HUES6 (cell line): Measurements from ENCODE around the gene CRACR2A.

ENCODE experiments used
- H3K27ac ChIP-seq: 2 replicates; pipeline ENCODE4 v1.7.0; 2013; ENCODE audit warnings: low read depth, mild to moderate bottlenecking, low read length, inconsistent platforms
- H3K27me3 ChIP-seq: 2 replicates; pipeline ENCODE4 v1.6.1; 2013; ENCODE audit warnings: low read length; ENCODE audit not compliant: control insufficient read depth, insufficient read depth
- H3K36me3 ChIP-seq: 2 replicates; pipeline ENCODE4 v1.6.1; 2013; ENCODE audit warnings: low read length; ENCODE audit not compliant: control insufficient read depth, insufficient read depth
- H3K4me1 ChIP-seq: 2 replicates; pipeline ENCODE4 v1.6.1; 2013; ENCODE audit warnings: low read length; ENCODE audit not compliant: control insufficient read depth, insufficient read depth
- H3K4me3 ChIP-seq: 2 replicates; pipeline ENCODE4 v1.5.1; 2013; ENCODE audit warnings: low read depth, low read length
- H3K9ac ChIP-seq: one replicate; pipeline ENCODE4 v1.6.1; 2013; ENCODE audit warnings: mild to moderate bottlenecking, low read length
- H3K9me3 ChIP-seq: 2 replicates; pipeline ENCODE4 v1.6.1; 2013; ENCODE audit warnings: low read depth, low read length; ENCODE audit not compliant: control insufficient read depth, insufficient read depth

CRACR2A gene

DNA sequence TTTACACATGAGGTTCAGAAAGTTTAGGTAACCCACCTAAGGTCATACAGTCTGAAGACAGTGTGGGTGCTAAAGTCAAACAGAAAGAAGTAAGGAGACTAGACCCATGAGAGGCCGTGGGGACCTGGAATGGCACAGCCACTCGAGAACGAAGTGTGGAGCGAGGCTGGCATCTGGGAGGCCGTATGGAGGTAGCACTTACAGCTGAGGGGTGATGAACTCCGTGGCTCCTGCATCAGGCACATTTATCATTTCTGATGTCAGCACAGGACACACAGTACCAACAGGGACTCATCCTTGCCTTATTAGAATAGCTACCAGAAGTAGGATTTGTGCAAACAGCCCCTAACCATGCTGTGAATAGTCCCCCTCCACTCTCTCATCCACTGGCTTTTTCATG lies 30.5 kb downstream of the CRACR2A start:
- Histone ChIP-seq H3K36me3 (no peaks in the 10 kb centered on the region), H3K27ac (no peak overlapping the region), H3K4me3 (no peak overlapping the region), H3K4me1 (peaks cover 9% of the 10 kb centered on the region), H3K9me3 (peaks cover 41% of the 10 kb centered on the region), H3K9ac (no peak overlapping the region), H3K27me3 (no peaks in the 10 kb centered on the region)

DNA sequence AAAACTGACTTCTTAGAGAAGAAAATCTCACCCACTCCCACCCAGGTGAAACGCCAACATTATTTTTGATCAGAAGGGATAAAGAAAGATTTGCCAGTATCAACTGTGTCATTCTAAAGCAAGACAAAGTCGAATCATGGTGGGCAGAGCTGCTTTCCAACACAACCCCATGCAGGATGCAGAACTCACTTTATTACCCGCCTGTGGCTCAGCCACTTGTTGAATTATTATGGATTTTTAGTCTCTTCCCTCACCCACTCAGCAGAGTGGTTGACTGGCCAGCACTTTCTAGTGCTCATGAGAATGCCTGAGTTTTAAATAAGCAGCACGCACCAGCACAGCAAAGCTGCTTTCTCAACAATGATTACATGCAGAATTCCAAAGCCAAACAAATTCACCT lies 32.1 kb downstream of the CRACR2A start:
- Histone ChIP-seq H3K4me3 (no peak overlapping the region), H3K27me3 (no peaks in the 10 kb centered on the region), H3K27ac (no peak overlapping the region), H3K9ac (no peak overlapping the region), H3K4me1 (peaks cover 9% of the 10 kb centered on the region), H3K36me3 (no peaks in the 10 kb centered on the region), H3K9me3 (peaks cover 38% of the 10 kb centered on the region)

DNA sequence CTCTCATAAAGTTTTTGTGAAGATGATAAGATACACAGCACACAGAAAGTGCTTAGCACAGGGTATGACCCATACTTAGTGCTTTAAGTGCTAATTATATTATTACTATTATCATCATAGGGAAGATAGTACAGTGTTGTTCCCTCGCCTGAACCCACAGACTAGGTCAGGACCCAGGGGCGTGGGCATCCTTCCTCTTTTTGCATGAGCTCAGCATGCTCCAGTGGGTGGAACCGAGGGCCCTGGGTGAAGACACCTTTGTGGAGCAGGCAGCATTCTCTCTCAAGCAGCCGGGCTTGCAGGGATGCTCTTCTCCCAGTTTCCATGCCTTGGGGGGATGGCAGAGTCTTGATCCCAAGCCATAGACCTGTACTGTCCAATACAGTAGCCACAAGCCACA lies 34.8 kb downstream of the CRACR2A start:
- Histone ChIP-seq H3K27me3 (no peaks in the 10 kb centered on the region), H3K9ac (no peak overlapping the region), H3K9me3 (peaks cover 19% of the 10 kb centered on the region), H3K27ac (no peak overlapping the region), H3K4me1 (peaks cover 7% of the 10 kb centered on the region), H3K36me3 (no peaks in the 10 kb centered on the region), H3K4me3 (no peak overlapping the region)

DNA sequence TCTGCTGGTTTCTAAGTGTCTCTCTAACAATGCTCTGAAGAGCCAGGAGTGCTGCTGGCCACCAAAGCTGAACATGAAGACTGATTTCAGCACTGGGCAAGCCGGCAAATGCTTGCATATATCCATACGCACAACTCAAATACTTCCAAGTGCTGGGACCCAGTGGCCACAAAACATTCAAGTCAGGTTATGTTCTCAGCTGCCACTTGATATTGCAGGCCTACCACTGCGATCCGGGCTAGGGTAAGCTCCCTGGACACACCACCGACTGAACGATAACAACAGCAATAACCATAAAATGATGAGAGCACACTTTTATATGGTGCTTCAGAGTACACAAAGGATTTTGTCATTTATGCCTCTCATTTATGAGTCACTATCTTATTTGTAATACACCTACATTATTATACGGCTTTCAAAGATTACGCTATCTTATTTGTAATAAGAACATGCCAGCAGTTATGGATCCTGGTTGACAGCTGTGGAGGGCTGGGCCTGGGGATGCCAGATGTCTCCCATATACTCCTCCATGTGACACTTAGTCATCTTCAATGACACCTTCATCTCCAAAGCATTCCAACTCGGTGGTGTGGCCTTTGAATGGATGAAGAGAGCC lies 35.5 kb downstream of the CRACR2A start:
- Histone ChIP-seq H3K4me3 (no peak overlapping the region), H3K36me3 (no peaks in the 10 kb centered on the region), H3K9ac (no peak overlapping the region), H3K4me1 (peaks cover 10% of the 10 kb centered on the region), H3K27me3 (no peaks in the 10 kb centered on the region), H3K27ac (no peak overlapping the region), H3K9me3 (peaks cover 12% of the 10 kb centered on the region)

DNA sequence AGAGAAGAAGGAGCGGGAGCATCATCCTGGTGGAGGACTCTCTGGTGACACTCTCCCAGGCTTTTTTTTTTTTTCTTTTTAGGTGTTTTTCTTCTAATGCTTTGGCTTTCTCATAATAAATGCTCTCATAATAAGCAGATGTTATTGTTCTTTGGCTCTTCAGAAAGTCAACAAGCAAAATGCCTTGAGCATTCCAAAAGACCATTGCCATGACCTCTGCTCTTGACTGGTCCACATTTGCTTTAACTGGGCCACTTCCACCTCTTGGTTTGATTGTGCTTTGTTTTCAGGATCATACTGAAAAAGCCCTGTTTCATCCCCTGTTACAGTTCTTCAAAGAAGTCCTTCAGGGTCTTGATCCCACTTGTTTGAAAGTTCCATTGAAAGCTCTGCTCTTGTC lies 36.9 kb downstream of the CRACR2A start:
- no peak overlapping the region for H3K9ac ChIP-seq
- peaks cover 11% of the 10 kb centered on the region for H3K4me1 ChIP-seq
- no peaks in the 10 kb centered on the region for H3K36me3 ChIP-seq
- H3K9me3 ChIP-seq = no peaks in the 10 kb centered on the region
- no peaks in the 10 kb centered on the region for H3K27me3 ChIP-seq
- no peak overlapping the region for H3K4me3 ChIP-seq
- H3K27ac ChIP-seq = no peak overlapping the region

DNA sequence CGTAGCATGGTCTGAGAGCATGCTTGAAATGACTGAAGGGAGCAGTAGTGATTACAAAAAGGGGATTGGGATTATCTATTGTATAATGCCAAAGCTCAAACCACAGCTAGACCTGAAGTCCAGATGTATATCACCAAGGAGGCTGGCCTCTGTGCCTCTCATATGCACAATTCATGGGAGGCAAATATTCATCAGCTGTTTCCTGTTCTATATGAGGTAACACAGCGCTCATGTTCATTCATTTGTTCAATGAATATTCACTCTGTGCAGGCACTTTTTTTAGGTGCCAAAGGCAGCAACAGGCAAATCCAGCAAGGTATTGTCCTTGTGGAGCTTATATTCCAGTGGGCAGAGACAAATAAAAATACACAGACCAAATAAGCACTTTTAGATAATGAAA lies 39.0 kb downstream of the CRACR2A start:
- Histone ChIP-seq H3K9ac (no peak overlapping the region), H3K9me3 (no peaks in the 10 kb centered on the region), H3K4me1 (peaks cover 11% of the 10 kb centered on the region), H3K4me3 (no peak overlapping the region), H3K27me3 (no peaks in the 10 kb centered on the region), H3K27ac (no peak overlapping the region), H3K36me3 (no peaks in the 10 kb centered on the region)

DNA sequence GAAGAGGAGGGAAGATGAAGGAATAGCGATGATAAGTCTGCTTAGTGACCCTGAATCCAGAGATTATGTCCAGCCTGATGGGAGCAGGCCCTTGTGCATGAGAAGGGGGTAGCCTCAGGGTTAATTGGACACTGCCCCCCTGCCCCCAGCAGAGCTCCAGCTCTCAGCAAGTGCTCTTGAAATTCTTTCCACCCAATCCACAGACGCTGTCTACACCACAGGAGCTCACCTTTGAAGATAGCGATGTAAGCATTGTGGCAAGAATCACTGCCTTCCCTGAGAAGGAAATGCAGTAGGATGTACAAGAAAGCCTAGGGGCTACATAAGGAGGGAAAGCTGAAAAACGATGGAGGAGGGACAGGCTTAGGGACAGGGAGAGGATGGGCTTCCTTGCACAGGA lies 39.4 kb downstream of the CRACR2A start:
- Histone ChIP-seq H3K4me3 (no peak overlapping the region), H3K4me1 (peaks cover 11% of the 10 kb centered on the region), H3K36me3 (no peaks in the 10 kb centered on the region), H3K9ac (no peak overlapping the region), H3K9me3 (no peaks in the 10 kb centered on the region), H3K27ac (no peak overlapping the region), H3K27me3 (no peaks in the 10 kb centered on the region)

DNA sequence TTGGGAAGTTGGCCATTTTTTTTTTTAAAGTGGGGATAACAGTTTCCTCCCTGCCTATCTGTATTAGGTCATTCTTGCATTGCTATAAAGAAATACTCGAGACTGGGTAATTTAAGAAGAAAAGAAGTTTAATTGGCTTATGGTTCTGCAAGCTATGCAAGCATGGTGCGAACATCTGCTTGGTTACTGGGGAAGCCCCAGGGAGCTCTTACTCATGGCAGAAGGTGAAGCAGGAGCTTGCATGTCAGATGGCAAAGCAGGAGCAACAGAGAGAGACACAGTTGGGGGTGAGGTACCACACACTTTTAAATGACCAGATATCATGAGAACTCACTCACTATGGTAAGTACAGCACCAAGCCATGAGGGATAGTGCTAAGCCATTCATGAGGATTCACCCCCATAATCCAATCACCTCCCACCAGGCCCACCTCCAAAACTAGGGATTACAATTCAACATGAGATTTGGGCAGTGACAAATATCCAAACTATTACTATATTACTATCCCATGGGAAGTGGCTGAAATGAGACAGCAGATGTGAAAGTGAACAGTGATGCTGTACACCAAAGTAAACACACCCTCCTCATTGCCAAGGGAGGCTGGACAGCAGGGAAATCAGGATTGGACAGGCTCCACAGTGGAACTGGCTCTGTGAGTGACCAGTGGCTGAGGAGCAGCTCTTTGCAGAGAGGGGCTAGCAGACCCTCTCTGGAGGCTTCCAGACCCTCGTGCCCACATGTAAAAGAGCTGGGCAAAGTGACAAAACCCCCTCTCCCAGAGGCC lies 40.5 kb downstream of the CRACR2A start:
- Histone ChIP-seq H3K27me3 (no peaks in the 10 kb centered on the region), H3K36me3 (no peaks in the 10 kb centered on the region), H3K4me3 (no peak overlapping the region), H3K9ac (no peak overlapping the region), H3K4me1 (peaks cover 11% of the 10 kb centered on the region), H3K27ac (no peak overlapping the region), H3K9me3 (no peaks in the 10 kb centered on the region)

DNA sequence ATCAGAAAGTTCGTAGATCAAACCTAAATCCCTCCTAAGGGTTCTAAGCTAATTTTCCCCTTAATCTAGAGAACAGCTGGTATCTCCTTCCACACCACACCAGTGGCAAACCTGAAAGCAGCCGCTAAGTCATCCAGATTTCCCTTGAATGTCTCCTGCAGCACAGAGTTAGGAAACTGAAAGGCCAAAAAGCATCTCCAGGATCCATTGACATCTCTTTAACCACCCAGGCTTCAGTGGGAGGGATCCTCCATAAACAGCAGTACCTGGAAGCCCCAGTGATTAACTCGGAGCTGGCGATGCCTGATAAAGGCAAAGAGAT lies 47.6 kb downstream of the CRACR2A start:
- no peak overlapping the region for H3K27ac ChIP-seq
- no peaks in the 10 kb centered on the region for H3K36me3 ChIP-seq
- H3K9ac ChIP-seq = no peak overlapping the region
- H3K27me3 ChIP-seq = no peaks in the 10 kb centered on the region
- H3K4me1 ChIP-seq = no peaks in the 10 kb centered on the region; the same call in 1 of the 2 replicates
- peaks cover 4% of the 10 kb centered on the region for H3K9me3 ChIP-seq
- H3K4me3 ChIP-seq = no peak overlapping the region

DNA sequence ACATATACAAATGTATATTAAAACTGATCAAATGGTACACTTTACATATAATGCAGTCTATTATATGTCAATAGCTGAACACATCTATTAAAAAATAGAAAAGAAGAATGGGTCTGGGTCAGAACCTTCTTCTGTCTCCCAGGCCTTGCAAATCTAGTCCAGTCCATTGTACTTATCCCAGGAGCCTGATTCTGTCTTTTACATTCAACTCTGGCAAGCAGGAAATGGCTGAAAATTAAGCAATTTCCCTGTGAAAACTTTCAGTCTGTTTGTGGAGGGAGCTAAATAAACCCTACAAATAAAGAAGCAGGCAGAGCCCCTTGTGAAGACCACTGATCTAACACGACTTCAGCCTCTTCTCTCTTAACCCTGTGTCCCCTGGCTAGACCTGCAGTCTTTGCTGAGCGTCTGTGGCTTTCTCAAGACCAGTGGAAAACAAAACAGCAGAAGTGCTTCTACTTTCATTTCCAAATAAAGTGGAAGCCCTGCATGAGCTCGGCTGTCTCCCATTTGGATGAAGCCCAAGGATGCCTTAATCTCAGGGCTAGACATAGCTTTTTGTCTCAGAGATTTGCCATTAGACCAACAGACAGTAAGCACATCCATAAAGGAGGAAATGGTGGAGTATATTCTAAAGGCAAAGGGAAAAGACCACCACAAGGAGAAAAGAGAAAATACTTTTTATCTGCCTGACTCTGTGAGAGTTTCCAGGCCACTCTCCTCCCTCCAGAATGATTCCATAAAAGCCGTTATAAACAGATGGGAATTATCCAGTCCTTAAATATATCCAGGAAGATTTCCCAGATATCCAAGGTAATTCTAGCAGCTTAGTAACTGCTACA lies 48.2 kb downstream of the CRACR2A start:
- Histone ChIP-seq H3K36me3 (no peaks in the 10 kb centered on the region), H3K27me3 (no peaks in the 10 kb centered on the region), H3K9ac (no peak overlapping the region), H3K4me1 (no peaks in the 10 kb centered on the region; the same call in 1 of the 2 replicates), H3K4me3 (no peak overlapping the region), H3K27ac (no peak overlapping the region), H3K9me3 (peaks cover 4% of the 10 kb centered on the region)

DNA sequence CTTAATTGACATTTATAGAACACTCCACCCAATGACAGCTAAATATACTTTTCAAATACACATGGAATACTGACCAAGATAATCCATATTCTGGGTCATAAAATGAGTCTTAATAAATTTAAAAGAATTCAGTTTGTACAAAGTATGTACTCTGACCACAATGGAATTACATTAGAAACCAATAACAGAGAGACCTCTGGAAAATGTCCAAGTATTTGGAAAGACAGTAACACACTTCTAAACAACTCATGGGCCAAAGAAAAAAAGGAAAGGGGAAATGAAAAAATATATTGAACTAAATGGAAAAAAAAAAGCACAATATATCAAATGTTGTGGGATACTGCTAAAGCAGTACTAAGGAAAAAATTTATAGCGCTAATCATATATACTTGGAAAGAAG lies 52.0 kb downstream of the CRACR2A start:
- H3K4me1 ChIP-seq = no peaks in the 10 kb centered on the region; the same call in 1 of the 2 replicates
- no peak overlapping the region for H3K9ac ChIP-seq
- no peak overlapping the region for H3K27ac ChIP-seq
- no peaks in the 10 kb centered on the region for H3K27me3 ChIP-seq
- H3K9me3 ChIP-seq = peaks cover 4% of the 10 kb centered on the region
- no peaks in the 10 kb centered on the region for H3K36me3 ChIP-seq
- no peak overlapping the region for H3K4me3 ChIP-seq
